H9 (cell line): ENCODE measurements around the gene ARSG. TPM values are rescaled to one million over a fixed set of nuclear protein-coding genes. Genes with fewer than 3 reads are reported as not detected.

Experiments
- DNase-seq: peaks from one replicate; pipeline ENCODE4 v3.0.0-alpha.2; 2017
- H2AFZ ChIP-seq: one replicate; pipeline ENCODE4 v1.6.1; 2013; ENCODE audit warnings: mild to moderate bottlenecking, low read length, control low read depth, moderate library complexity
- H2AK5ac ChIP-seq: 2 replicates; pipeline ENCODE4 v1.6.1; 2013; ENCODE audit warnings: low read length, control low read depth, mixed read lengths; ENCODE audit not compliant: insufficient read length
- H2BK120ac ChIP-seq: one replicate; pipeline ENCODE4 v1.6.1; 2013; ENCODE audit warnings: low read depth, mild to moderate bottlenecking, low read length, control low read depth, inconsistent platforms; ENCODE audit not compliant: poor library complexity, severe bottlenecking
- H2BK12ac ChIP-seq: 2 replicates; pipeline ENCODE4 v1.6.1; 2013; ENCODE audit warnings: low read length, control low read depth, mixed read lengths, low read depth; ENCODE audit not compliant: insufficient read length
- H2BK15ac ChIP-seq: 2 replicates; pipeline ENCODE4 v1.6.1; 2013; ENCODE audit warnings: low read depth, low read length, control low read depth
- H2BK20ac ChIP-seq: one replicate; pipeline ENCODE4 v1.6.1; 2013; ENCODE audit warnings: low read depth, mild to moderate bottlenecking, low read length, control low read depth, inconsistent platforms; ENCODE audit not compliant: poor library complexity, severe bottlenecking
- H2BK5ac ChIP-seq: 2 replicates; pipeline ENCODE4 v1.6.1; 2013; ENCODE audit warnings: low read length, control low read depth, mixed read lengths; ENCODE audit not compliant: insufficient read length
- H3K14ac ChIP-seq: 2 replicates; pipeline ENCODE4 v1.6.1; 2013; ENCODE audit warnings: low read length, control low read depth; ENCODE audit not compliant: insufficient read depth
- H3K18ac ChIP-seq: 2 replicates; pipeline ENCODE4 v1.6.1; 2013; ENCODE audit warnings: low read depth, mild to moderate bottlenecking, mixed read lengths, low read length, control low read depth; ENCODE audit not compliant: insufficient read length
- H3K23ac ChIP-seq: 2 replicates; pipeline ENCODE4 v1.6.1; 2013; ENCODE audit warnings: low read length, control low read depth, mixed read lengths, low read depth; ENCODE audit not compliant: insufficient read length
- H3K23me2 ChIP-seq: 2 replicates; pipeline ENCODE4 v1.6.1; 2013; ENCODE audit warnings: low read depth, mild to moderate bottlenecking, mixed read lengths, low read length, control low read depth; ENCODE audit not compliant: insufficient read length, poor library complexity, severe bottlenecking
- H3K27ac ChIP-seq: 2 replicates; pipeline ENCODE4 v1.5.1; 2013; ENCODE audit warnings: low read length, control low read depth, mixed read lengths, low read depth; ENCODE audit not compliant: insufficient read length
- H3K27me3 ChIP-seq: 2 replicates; pipeline ENCODE4 v1.6.1; 2013; ENCODE audit warnings: low read length, control low read depth, inconsistent platforms; ENCODE audit not compliant: insufficient read depth
- H3K4ac ChIP-seq: 2 replicates; pipeline ENCODE4 v1.6.1; 2013; ENCODE audit warnings: low read depth, mild to moderate bottlenecking, control low read depth, inconsistent platforms, low read length, moderate library complexity
- H3K4me1 ChIP-seq: 2 replicates; pipeline ENCODE4 v1.6.1; 2013; ENCODE audit warnings: low read length, control low read depth, inconsistent platforms; ENCODE audit not compliant: insufficient read depth
- H3K4me2 ChIP-seq: 2 replicates; pipeline ENCODE4 v1.6.1; 2013; ENCODE audit warnings: low read length, control low read depth, mixed read lengths; ENCODE audit not compliant: insufficient read length, insufficient read depth
- H3K56ac ChIP-seq: 2 replicates; pipeline ENCODE4 v1.6.1; 2013; ENCODE audit warnings: low read depth, mild to moderate bottlenecking, mixed read lengths, low read length, control low read depth; ENCODE audit not compliant: insufficient read length
- H3K79me1 ChIP-seq: 2 replicates; pipeline ENCODE4 v1.6.1; 2013; ENCODE audit warnings: low read depth, mild to moderate bottlenecking, moderate library complexity, low read length, control low read depth, inconsistent platforms; ENCODE audit not compliant: insufficient read depth, poor library complexity, severe bottlenecking
- H3K79me2 ChIP-seq: 2 replicates; pipeline ENCODE4 v1.6.1; 2013; ENCODE audit warnings: low read length, control low read depth, inconsistent platforms; ENCODE audit not compliant: insufficient read depth
- H3K9ac ChIP-seq: 2 replicates; pipeline ENCODE4 v1.6.1; 2013; ENCODE audit warnings: low read length, control low read depth, mixed read lengths; ENCODE audit not compliant: insufficient read length; ENCODE audit errors: extremely low read depth
- H3K9me3 ChIP-seq: one replicate; pipeline ENCODE4 v1.6.1; 2013; ENCODE audit warnings: low read depth, low read length, inconsistent platforms; ENCODE audit not compliant: control insufficient read depth
- H3T11ph ChIP-seq: one replicate; pipeline ENCODE4 v1.6.1; 2013; ENCODE audit warnings: mild to moderate bottlenecking, low read length, control low read depth, inconsistent platforms
- H4K20me1 ChIP-seq: one replicate; pipeline ENCODE4 v1.6.1; 2013; ENCODE audit not compliant: control insufficient read depth, insufficient read length, insufficient read depth
- H4K5ac ChIP-seq: 2 replicates; pipeline ENCODE4 v1.6.1; 2013; ENCODE audit warnings: low read depth, mild to moderate bottlenecking, mixed read lengths, low read length, control low read depth; ENCODE audit not compliant: insufficient read length
- H4K8ac ChIP-seq: replicated peaks from 2 replicates; pipeline ENCODE4 v1.6.1; 2013; ENCODE audit warnings: low read length, control low read depth, mixed read lengths, low read depth; ENCODE audit not compliant: insufficient read length
- H4K91ac ChIP-seq: 2 replicates; pipeline ENCODE4 v1.6.1; 2013; ENCODE audit warnings: low read depth, mild to moderate bottlenecking, moderate library complexity, mixed read lengths, low read length, control low read depth; ENCODE audit not compliant: insufficient read length
- H3K27ac Mint-ChIP-seq, 3 experiments: 2 replicates in 2 of 3; 3 replicates in 1 of 3; pipeline ENCODE4 v1.8.0; 2020 to 2021; ENCODE audit warnings: mixed read lengths in 3 of 3, mild to moderate bottlenecking in 1 of 3, moderate library complexity in 1 of 3
- H3K27me3 Mint-ChIP-seq: 2 replicates; pipeline ENCODE4 v1.8.0; 2021; ENCODE audit warnings: low read depth, mild to moderate bottlenecking, moderate library complexity, mixed read lengths
- H3K36me3 Mint-ChIP-seq, 3 experiments: 2 replicates in 2 of 3; 3 replicates in 1 of 3; pipeline ENCODE4 v1.8.0; 2020 to 2021; ENCODE audit warnings: low read depth in 3 of 3, mixed read lengths in 3 of 3; ENCODE audit not compliant: insufficient read depth in 1 of 3
- H3K4me1 Mint-ChIP-seq, 2 experiments: 2 replicates each; pipeline ENCODE4 v1.8.0; 2020; ENCODE audit warnings: mixed read lengths in 2 of 2
- H3K4me3 Mint-ChIP-seq, 2 experiments: 2 replicates in 1 of 2; 3 replicates in 1 of 2; pipeline ENCODE4 v1.8.0; 2020 to 2021; ENCODE audit warnings: mild to moderate bottlenecking in 2 of 2, mixed read lengths in 2 of 2, moderate library complexity in 1 of 2
- H3K9me3 Mint-ChIP-seq, 2 experiments: 2 replicates in 1 of 2; 3 replicates in 1 of 2; pipeline ENCODE4 v1.8.0; 2020; ENCODE audit warnings: mild to moderate bottlenecking in 2 of 2, mixed read lengths in 2 of 2, moderate library complexity in 1 of 2
- WGBS: extraction: QIAGEN DNeasy Blood & Tissue Kit; methylation state at CpG from one replicate; pipeline ENCODE4 v1.1.7; 2013; ENCODE audit warnings: missing lambda C conversion rate, low lambda C conversion rate, mixed read lengths; ENCODE audit not compliant: insufficient read length; ENCODE audit errors: extremely low coverage; 5-methylcytosine and 5-hydroxymethylcytosine counted together
- total RNA-seq: library from RNA; stranded (reverse); gene quantifications from 2 replicates; pipeline ENCODE4 v1.2.1, GENCODE V29; 2021
- TF ChIP-seq, protein P1 (sequence below): fragments of 200-600 bp; sonication (generic); conservative IDR thresholded peaks from 3 replicates; pipeline ENCODE4 v1.8.0; 2021; ENCODE audit warnings: antibody characterized with exemption, mild to moderate bottlenecking

Gene ARSG
- total RNA-seq, 1 experiment from 2014 or later, result 3.6 TPM

DNA sequence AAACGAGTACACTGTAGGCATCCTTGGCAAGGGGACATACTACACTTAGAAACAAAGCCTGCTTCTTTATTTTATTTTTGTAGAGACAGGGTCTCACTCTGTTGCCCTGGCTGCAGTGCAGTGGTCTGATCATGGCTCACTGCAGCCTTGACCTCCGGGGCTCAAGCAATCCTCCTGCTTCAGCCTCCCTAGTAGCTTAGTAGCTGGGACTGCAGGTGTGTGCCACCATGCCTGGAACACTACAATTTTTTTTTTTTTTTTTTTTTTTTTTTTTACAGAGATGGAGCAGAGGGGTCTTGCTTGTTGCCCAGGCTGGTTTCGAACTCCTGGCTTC, 87.8 kb downstream of the ARSG start:
- no peak for DNase-seq
- Histone ChIP-seq H2BK5ac (no peak overlapping the region), H4K8ac (no peak overlapping the region), H3K79me1 (no peaks in the 10 kb centered on the region), H2BK15ac (no peak overlapping the region), H3K23me2 (no peaks in the 10 kb centered on the region), H2AFZ (no peak overlapping the region), H2BK20ac (no peak overlapping the region), H3T11ph (no peak overlapping the region), H3K23ac (no peak overlapping the region), H2AK5ac (no peak overlapping the region), H3K4me2 (no peak overlapping the region), H4K20me1 (no peaks in the 10 kb centered on the region), H3K4me1 (peaks cover 2% of the 10 kb centered on the region; the same call in 1 of the 2 replicates), H3K56ac (no peak overlapping the region), H3K27me3 (no peaks in the 10 kb centered on the region), H3K18ac (no peak overlapping the region), H4K5ac (no peak overlapping the region), H2BK12ac (no peak overlapping the region), H4K91ac (no peak overlapping the region), H3K9ac (no peak overlapping the region), H3K4ac (no peak overlapping the region), H2BK120ac (no peak overlapping the region), H3K27ac (no peak overlapping the region), H3K9me3 (no peaks in the 10 kb centered on the region), H3K79me2 (no peaks in the 10 kb centered on the region), H3K14ac (no peak overlapping the region)
- Mint-ChIP-seq H3K4me3 (no peak overlapping the region), H3K36me3 (no peaks in the 10 kb centered on the region; a peak in 1 of 7 replicates), H3K4me1 (peaks cover 21 to 26% of the 10 kb centered on the region in 2 experiments), H3K9me3 (no peaks in the 10 kb centered on the region), H3K27me3 (peaks cover 3% of the 10 kb centered on the region), H3K27ac (no peak overlapping the region)
- TF ChIP-seq, protein P1, sequence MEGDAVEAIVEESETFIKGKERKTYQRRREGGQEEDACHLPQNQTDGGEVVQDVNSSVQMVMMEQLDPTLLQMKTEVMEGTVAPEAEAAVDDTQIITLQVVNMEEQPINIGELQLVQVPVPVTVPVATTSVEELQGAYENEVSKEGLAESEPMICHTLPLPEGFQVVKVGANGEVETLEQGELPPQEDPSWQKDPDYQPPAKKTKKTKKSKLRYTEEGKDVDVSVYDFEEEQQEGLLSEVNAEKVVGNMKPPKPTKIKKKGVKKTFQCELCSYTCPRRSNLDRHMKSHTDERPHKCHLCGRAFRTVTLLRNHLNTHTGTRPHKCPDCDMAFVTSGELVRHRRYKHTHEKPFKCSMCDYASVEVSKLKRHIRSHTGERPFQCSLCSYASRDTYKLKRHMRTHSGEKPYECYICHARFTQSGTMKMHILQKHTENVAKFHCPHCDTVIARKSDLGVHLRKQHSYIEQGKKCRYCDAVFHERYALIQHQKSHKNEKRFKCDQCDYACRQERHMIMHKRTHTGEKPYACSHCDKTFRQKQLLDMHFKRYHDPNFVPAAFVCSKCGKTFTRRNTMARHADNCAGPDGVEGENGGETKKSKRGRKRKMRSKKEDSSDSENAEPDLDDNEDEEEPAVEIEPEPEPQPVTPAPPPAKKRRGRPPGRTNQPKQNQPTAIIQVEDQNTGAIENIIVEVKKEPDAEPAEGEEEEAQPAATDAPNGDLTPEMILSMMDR, result no peak
- no CpG with 5 or more reads among the region's 3 CpGs for WGBS
